ENCODE data around the gene SACM1L.

The SACM1L gene

GRCh38 chr3:45778761-45779201 is 89.6 kb downstream of the SACM1L start:
- no peak overlapping the region for H3K4me3 ChIP-seq (replicated peaks; ENCODE audit: low read depth, low read length)
- TF ChIP-seq, protein P1, sequence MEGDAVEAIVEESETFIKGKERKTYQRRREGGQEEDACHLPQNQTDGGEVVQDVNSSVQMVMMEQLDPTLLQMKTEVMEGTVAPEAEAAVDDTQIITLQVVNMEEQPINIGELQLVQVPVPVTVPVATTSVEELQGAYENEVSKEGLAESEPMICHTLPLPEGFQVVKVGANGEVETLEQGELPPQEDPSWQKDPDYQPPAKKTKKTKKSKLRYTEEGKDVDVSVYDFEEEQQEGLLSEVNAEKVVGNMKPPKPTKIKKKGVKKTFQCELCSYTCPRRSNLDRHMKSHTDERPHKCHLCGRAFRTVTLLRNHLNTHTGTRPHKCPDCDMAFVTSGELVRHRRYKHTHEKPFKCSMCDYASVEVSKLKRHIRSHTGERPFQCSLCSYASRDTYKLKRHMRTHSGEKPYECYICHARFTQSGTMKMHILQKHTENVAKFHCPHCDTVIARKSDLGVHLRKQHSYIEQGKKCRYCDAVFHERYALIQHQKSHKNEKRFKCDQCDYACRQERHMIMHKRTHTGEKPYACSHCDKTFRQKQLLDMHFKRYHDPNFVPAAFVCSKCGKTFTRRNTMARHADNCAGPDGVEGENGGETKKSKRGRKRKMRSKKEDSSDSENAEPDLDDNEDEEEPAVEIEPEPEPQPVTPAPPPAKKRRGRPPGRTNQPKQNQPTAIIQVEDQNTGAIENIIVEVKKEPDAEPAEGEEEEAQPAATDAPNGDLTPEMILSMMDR (IDR thresholded peaks at IDR 0.05; ENCODE audit: low read length, missing control alignments), result no peak
- DNase-seq (ENCODE audit: low read depth), result no peak

DNA sequence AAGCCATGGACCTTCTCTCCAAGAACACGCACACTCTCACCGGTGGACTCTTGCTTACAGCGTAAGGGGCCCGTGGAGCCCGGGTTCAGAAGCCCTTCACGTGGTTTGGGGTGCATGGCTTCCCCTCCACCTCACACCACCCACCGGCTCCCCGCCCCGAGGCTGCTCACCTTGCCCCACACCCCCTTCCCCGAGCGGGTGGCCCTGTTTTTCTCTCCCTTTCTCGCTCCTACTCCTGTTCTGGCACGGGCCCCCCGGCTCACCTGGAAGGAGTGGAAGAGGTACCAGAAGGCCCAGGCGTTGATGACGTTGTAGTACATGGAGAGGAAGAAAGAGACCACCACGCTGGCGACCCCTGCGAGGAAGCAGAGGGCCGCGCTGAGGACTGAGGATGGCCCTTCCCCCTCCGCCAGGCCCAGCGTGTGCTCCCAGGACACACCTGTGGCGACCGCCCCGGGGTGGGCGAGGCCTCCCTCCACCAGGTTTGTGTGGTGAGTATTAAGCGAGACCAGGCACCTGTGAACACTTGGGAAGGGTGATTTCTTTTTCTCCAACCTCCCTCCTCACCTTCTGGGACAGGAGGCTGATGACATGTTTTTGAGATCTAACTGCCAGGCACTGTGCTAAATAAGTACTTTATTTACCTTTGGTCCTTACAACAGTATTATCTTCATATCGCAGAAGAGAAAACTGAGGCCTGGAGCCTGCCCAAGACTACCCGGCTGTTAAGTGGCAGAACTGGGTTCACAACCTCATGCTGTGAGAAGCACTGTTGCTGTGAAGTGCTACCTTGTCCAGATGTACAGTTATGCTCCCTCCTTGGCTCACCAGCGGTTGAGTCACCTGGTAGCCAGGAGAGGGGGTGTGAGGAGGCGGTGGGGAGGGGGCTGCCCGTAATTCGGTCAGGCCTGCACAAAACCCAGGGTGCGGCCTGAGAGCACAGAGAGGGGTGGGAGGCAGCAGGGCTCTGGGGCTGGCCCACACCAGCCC is 90.8 kb downstream of the SACM1L start:
- no peak for DNase-seq (ENCODE audit: low read depth)
- H3K4me3 ChIP-seq (replicated peaks; ENCODE audit: low read depth, low read length), result no peak overlapping the region
- TF ChIP-seq, protein P1 (IDR thresholded peaks at IDR 0.05; ENCODE audit: low read length, missing control alignments), result no peak

GRCh38 chr3:45781271-45781670 is 92.1 kb downstream of the SACM1L start:
- no peak overlapping the region for H3K4me3 ChIP-seq (replicated peaks; ENCODE audit: low read depth, low read length)
- TF ChIP-seq, protein P1 (IDR thresholded peaks at IDR 0.05; ENCODE audit: low read length, missing control alignments), result no peak
- no peak for DNase-seq (ENCODE audit: low read depth)

- H3K4me3 ChIP-seq (replicated peaks; ENCODE audit: low read depth, low read length), result no peak overlapping the region
- no peak for DNase-seq (ENCODE audit: low read depth)
- TF ChIP-seq, protein P1 (IDR thresholded peaks at IDR 0.05; ENCODE audit: low read length, missing control alignments), result no peak
Measured at GRCh38 chr3:45781841-45782240, 92.6 kb downstream of the SACM1L start.

DNA sequence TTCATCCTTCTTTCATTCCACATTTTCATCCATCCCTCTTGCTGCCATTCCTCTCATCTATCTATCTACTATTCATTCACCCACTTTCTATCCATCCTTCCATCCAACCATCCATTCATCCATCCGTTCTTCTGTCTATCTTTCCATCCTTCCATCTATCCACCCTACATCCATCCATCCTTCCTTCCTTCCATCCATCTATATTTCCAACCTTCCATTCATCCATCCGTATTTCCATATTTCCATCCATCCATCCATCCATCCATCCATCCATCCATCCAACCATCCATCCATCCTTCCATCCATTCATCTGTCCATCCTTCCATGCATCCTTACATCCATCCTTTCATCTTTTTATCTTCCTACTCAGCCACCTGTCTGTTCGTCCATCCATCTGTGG is 93.2 kb downstream of the SACM1L start:
- H3K4me3 ChIP-seq (replicated peaks; ENCODE audit: low read depth, low read length), result no peak overlapping the region
- no peak for DNase-seq (ENCODE audit: low read depth)
- TF ChIP-seq, protein P1 (IDR thresholded peaks at IDR 0.05; ENCODE audit: low read length, missing control alignments), result no peak

DNA sequence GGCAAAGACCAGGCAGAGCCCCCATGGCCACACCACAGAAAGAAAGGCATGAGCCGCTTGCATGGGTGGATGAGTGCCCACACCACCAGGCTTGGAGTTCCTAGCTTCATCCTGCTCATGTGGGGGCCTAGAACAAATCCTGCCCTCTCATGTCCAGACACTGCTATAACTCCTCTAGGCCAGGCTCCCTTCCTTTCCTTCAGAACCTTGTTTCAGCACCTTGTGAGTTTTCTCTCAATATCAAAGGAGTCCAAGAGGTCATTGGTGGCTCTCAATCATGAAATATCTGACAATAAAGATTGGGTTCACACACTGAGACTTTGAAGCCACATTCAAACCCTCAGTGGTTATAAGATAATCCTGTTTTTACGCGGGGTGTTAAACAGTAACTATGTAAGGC is 94.5 kb downstream of the SACM1L start:
- H3K4me3 ChIP-seq (replicated peaks; ENCODE audit: low read depth, low read length), result no peak overlapping the region

More for the DNA sequence above, 94.5 kb downstream of the SACM1L start:
- TF ChIP-seq, protein P1 (IDR thresholded peaks at IDR 0.05; ENCODE audit: low read length, missing control alignments), result no peak
- no peak for DNase-seq (ENCODE audit: low read depth)

Data from fibroblast of pulmonary artery (primary cell).